Stimulated activated CD4-positive, alpha-beta T cell treated with anti-CD3 and anti-CD28 coated beads, TNF-alpha, amount 100 ng/mL, for 4 hours (primary cell): ENCODE results near the gene CD300A.

Experiments
- DNase-seq, 3 experiments: peaks; one replicate each; pipeline ENCODE4 v3.0.0-alpha.2; 2020; ENCODE audit warnings: low read depth in 3 of 3

CD300A gene

GRCh38 chr17:74466111-74466827, at the start of gene CD300A:
Gene CD300A (plus strand): TSS chr17:74466634. CDS start chr17:74466704, 70 bp downstream.
- no peak for DNase-seq

GRCh38 chr17:74417178-74418045, 49.0 kb upstream of the CD300A start:
- no peak for DNase-seq

GRCh38 chr17:74419928-74420411, 46.5 kb upstream of the CD300A start:
- no peak for DNase-seq

- no peak for DNase-seq
Observed at GRCh38 chr17:74424117-74424516, 42.3 kb upstream of the CD300A start.

DNA sequence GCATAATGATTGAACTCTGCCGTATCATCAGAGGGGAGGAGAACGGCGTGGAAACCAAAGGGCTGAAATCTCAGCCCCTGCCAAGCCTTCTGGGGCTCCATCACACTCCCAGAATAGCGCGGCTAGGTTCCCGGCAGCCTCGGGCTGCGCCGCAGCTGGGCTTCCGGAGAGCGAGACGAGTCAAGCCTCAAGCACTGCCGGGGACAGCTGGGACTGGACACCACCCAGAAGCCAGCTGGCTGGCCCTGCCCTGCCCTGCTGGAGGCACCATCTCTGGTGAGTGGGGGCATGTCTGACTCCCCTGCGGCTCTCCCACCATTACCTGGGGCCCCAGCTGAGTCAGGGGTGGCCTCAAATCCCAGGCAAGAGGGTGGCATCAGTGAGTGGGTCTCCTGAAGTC, 41.8 kb upstream of the CD300A start:
- no peak for DNase-seq

DNA sequence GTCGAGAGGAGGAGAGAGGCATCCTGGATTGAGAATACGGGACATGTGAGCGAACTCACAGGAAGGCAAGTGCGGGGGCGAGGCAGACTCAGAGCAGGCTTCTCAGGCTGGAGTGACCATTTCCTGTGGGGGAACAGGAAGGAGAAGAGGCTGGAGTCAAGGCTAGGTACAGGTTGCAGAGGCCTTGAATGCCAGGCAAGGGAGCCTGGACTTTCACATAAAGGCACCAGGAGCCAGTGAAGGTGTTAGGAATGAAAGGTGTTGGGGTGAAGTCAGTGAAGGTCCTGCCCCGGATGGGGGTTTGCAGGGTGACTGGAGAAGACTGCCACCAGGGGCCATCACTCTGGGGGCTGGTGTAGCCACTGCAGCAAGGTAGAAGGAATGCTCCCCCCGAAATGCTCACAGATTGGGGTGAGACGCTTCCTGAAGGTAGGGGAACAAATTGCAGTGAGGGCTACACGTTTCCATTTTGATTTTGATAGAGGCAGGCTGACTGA, 39.8 kb upstream of the CD300A start:
- DNase-seq = no peak

DNA sequence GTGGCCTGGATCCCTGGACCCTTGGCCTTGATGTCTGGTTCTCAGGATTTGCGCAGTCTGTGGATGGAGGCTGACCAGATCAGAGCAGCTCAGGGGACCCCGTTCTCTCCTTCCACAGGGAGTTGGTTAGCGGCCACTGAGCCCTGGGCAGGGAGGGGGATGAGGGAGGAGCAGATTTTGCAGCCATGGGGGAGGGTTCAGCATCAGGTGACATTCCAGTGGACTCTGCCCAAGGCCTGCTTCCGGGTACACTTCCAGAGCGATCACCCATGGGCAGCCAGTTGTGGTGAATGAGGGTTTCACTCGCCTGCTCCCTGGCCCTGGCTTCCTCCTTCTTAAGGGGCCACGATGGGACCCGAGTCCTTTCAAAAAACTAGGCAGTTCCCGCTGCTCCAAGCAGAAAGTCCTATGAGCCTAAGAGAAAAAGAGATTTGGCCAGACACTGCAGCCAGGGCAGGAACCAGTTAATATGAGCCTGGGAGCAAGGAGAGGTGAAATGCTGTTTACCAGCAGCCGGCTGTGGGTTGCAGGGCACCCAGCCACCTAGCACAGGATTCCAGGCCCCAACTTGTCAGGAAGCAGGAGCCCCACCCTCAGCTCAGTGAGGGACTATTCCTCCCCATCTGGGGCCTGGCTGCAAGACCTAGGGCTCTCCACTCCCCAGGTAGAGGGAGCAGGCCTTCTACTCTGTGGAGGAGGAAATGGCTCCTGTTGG, 39.2 kb upstream of the CD300A start:
- no peak for DNase-seq

DNA sequence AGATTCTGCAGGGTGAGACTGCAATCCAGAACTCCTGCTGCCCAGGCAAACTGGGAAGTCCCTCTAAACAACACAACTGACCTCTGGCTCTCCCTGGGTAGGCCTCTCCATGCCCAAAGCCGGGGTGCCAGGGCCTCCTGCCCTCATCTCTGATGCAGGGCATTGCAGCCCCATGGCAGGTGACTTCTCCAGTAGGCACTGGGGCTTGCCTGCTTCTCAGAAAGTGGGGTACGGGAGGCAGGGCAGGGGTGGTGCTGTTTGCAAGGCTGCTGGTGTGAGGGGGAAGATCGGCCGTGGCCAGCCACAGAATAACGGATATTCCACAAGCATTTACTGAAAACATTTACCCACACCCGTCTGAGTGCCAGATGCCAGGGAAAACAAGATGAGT, 38.7 kb upstream of the CD300A start:
- DNase-seq = no peak

GRCh38 chr17:74429604-74430384, 36.6 kb upstream of the CD300A start:
- no peak for DNase-seq

DNA sequence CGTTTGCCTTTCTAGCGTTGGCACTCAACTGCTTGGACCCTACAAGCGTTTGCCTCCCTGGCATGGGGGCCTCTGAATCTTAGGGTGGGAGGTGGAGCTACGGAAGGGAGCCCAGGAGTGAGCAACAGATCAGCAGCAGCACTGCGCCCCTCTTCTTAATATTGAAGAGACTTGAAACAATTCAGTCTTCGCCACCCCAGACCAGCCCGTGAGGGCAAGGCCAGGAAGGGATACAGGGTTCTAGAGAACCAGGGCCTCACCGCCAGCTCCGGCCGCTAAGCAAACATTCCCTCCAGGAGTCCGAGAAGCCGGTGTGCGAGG, 36.1 kb upstream of the CD300A start:
- no peak for DNase-seq

DNA sequence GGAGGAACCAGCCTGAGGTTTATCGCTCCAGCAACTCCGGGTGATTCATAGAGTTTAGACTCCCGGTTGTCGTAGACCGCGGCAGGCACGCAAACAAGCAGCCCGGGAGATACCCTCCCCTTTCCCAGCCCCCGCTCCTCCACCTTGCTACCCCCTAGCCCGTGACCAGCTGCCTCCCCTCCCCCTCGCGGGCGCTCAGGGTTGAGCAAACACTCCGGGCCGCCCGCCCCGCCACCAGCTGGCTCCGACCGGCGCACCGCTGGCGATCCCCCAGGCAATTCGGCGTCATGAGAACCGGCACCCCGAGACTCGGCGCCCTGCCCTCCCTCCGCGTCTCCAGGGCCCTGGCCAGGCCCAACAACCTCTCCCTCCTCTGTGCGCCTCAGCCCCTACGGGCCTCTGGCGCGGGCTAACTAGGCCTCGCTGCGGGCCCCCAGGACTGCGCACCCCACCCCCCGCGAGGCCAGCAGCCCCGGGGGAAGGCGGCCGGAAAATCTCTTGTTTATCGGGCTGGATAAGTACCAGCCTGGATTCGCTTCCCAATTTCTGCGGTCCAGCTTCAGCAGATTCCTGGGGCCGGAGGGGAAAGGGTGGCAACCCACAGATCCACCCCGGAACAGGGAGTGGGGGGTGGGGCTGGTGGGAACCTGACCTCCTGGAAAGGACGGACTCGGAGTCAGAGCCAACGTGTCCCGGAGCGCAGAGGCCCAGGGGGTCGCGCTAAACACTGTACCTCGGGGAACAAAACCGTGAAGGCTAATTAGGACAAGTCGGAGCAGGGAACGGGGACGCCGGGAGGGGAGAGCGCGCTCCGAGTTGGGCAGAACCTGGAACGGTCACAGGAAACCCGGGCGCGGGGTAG, 35.5 kb upstream of the CD300A start:
- no peak for DNase-seq

GRCh38 chr17:74431568-74432423, 34.6 kb upstream of the CD300A start, which contains the start of gene GPRC5C:
Gene GPRC5C (plus strand): TSS chr17:74432088. CDS start chr17:74439777, 7,689 bp downstream.
- DNase-seq = peak; percentile 13 to 49 (median 42)

DNA sequence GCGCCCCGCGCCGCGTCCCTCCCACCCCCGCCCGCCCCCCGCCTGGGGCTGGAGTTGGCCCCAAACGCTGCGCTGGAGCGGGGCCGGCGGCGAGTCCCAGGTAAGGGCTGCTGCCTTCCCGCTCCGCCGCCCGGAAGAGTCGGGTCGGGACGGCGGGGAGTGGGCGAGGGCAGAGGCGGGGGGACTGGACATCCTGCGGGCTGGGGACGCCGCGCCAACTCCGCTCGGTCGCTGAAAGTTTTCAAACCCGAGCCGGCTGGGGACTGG, 34.1 kb upstream of the CD300A start:
- DNase-seq = no peak

- DNase-seq = no peak
Observed at GRCh38 chr17:74432766-74433391, 33.6 kb upstream of the CD300A start.

DNA sequence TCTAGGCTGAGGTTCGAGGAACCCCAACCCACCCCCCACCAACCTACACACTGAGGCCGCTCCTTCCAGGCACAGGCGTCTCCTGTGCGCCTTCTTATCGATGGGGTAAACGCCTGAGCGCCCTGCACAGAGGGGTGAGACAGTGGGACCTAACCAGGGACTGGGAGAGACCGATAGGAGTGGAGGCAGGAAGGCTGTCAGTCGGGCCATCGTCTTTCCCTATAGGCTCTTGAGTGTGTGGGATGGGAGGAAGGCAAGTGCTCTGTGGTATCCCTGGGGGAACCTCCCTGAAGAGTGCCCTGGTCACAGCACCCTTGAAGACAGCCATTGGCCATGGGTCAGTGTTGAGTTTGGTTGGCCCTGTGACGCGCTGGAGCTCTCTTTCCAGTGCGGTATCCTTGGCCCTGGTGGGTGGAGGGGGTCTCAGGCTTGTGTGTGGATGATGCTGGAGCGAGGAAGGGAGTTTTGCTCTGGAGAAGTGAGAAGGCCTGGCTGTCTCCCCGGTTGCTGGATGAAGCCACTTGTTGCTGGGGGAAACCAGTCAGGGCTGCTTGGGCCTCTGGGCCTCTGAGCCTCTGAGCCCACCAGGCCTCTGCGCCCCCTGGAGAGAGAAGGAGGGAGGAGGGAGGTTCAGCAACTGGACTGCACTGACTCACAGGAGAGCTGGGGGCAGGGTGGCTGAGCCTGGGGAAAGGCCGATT, 32.9 kb upstream of the CD300A start:
- DNase-seq = no peak

DNA sequence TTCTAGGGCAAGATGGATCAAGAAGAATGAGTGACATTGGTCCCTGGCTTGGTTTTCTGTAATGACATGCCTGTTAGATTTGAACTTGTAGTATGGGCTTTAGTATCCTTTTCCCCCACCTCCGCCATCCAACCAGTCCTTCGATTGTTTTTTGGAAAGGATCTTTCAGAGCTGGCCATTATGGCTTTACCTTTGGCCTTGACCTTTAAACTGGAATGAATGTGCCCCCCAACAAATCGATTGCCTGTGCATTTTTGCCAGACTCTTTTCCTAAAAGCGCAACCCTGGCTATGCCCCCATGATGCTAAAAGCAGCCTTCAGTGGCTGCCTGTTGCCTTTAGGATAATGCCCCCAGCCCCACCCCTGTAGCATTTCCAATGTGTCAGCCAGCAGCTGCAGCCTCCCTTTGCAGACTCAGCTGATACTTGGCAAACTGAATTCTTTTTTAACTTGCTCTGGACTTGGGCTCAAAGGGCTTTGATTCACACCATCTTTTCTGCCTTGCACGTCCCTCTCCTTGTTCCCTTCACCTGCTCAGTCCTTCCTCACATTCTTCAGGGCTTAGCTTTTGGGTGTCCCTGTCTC, 30.6 kb upstream of the CD300A start:
- no peak for DNase-seq

DNA sequence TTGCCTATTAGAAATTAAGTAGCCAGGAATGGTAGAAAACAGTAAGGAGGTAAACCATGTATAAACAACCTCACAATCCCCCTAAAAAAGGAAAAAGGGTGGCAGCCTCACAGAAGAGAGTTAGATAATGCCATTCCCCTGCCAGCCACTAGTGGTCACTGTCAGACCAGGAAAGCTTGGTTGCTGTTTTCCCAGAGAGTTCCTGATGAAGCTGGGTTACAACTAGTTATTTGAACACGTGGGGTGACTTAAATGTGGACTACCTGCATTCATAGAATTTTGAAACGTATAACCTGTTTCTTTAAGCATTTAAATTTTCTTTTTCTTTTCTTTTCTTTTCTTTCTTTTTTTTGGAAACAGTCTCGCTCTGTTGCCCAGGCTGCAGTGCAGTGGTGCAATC, 28.7 kb upstream of the CD300A start:
- DNase-seq = no peak
